ENCODE data around the gene PRDM2. TPM values are rescaled to one million over a fixed set of nuclear protein-coding genes. Genes with fewer than 3 reads are reported as not detected.

The PRDM2 gene
- total and polyA plus RNA-seq, 2 of the 13 experiments (the other 11 are each of a cell fraction or from before 2014, with no cell fraction given): 4.0 to 6.5 TPM

- H3K79me2 ChIP-seq (ENCODE audit: insufficient read depth, low read length): no peaks in the 10 kb centered on the region
- no peak overlapping the region for H2AFZ ChIP-seq (ENCODE audit: low read length)
- no peak overlapping the region for H3K27ac ChIP-seq (ENCODE audit: extremely low read length, insufficient read depth, low read length)
- ATAC-seq (no peak), DNase-seq (ENCODE audit: low spot score) (no peak), FAIRE-seq (no peak)
- H3K9me3 ChIP-seq (ENCODE audit: low read length): peaks cover 12% of the 10 kb centered on the region; the same call in 1 of the 2 replicates
- no peak overlapping the region for H3K9ac ChIP-seq (ENCODE audit: insufficient read depth, low read depth, low read length)
- H3K4me3 ChIP-seq (replicated peaks in 1 of 3; ENCODE audit: insufficient read depth in 1 of 3, low read depth in 2 of 3, low read length in 3 of 3): no peak overlapping the region
- no peaks in the 10 kb centered on the region for H4K20me1 ChIP-seq (ENCODE audit: insufficient read depth, low read length)
- ChIA-PET POLR2A (no interaction called here), CTCF (ENCODE audit: low intra/inter-chr PET ratio, low total read pairs) (no interaction called here)
- in situ Hi-C loops (cut with HindIII; ENCODE audit: extremely low pct_ligation_motif_present, low pct_unique_long_range_greater_than_20kb) (no loop called here), intact Hi-C loops (cut with micrococcal nuclease; ENCODE audit: unreplicated experiment) (no loop called here)
- no TSS peak for BruUV-seq (replicated peaks)
- no peak overlapping the region for H3K4me2 ChIP-seq (ENCODE audit: low read depth, low read length)
- H3K27me3 ChIP-seq (ENCODE audit: control insufficient read depth in 1 of 2, insufficient read depth in 2 of 2, low read length in 2 of 2): peaks cover 0 to 7% of the 10 kb centered on the region in 2 experiments; a peak in 1 of 5 replicates
- H3K4me1 ChIP-seq (ENCODE audit: insufficient read depth, low read length): no peaks in the 10 kb centered on the region
- WGBS (ENCODE audit: low lambda C conversion rate): 0% methylated on average over 5 of the region's 5 CpGs
- no peaks in the 10 kb centered on the region for H3K36me3 ChIP-seq (replicated peaks in 1 of 2; ENCODE audit: control insufficient read depth in 1 of 2, insufficient read depth in 2 of 2, low read length in 2 of 2)
- TF ChIP-seq PLRG1 (conservative IDR thresholded peaks at IDR 0.05) (no peak), IKZF5 (CRISPR knock-in tag; IDR thresholded peaks at IDR 0.05) (no peak), ZNF407 (CRISPR knock-in tag; IDR thresholded peaks at IDR 0.05; ENCODE audit: not compliant biosample characterization) (no peak), MIXL1 (CRISPR knock-in tag; IDR thresholded peaks at IDR 0.05) (no peak), ARNT2 (CRISPR knock-in tag; IDR thresholded peaks at IDR 0.05; ENCODE audit: low read depth) (no peak), ZEB1 (IDR thresholded peaks at IDR 0.05; ENCODE audit: insufficient replicate concordance, low read depth) (no peak), ZSCAN21 (CRISPR knock-in tag; IDR thresholded peaks at IDR 0.05; ENCODE audit: borderline replicate concordance) (no peak), ZNF3 (CRISPR knock-in tag; IDR thresholded peaks at IDR 0.05) (no peak), ZBTB21 (CRISPR knock-in tag; IDR thresholded peaks at IDR 0.05) (no peak), FOXP1 (IDR thresholded peaks at IDR 0.05) (no peak), FOXP1 (CRISPR knock-in tag; IDR thresholded peaks at IDR 0.05) (no peak), ZC3H4 (CRISPR knock-in tag; IDR thresholded peaks at IDR 0.05; ENCODE audit: borderline replicate concordance) (no peak), ZNF44 (CRISPR knock-in tag; IDR thresholded peaks at IDR 0.05) (no peak), RARG (CRISPR knock-in tag; IDR thresholded peaks at IDR 0.05; ENCODE audit: low read depth) (no peak)
Observed at GRCh38 chr1:13674377-13674776, 25.6 kb upstream of the PRDM2 start.

Data from HepG2 (cell line).